GM23338 (cell line): ENCODE measurements around the gene MAP3K5.

Experiments
- CREB1 ChIP-seq: fragments of 250-450 bp; sonication (Bioruptor Pico); IDR thresholded peaks from 2 replicates; pipeline ENCODE4 v1.5.0; 2020; ENCODE audit warnings: low read depth, mild to moderate bottlenecking, moderate library complexity
- CTCF ChIP-seq, 2 experiments: fragments of 200-600 bp in 1 of 2; sonication (generic) in 1 of 2; conservative IDR thresholded peaks; 2 replicates each; pipeline versions ENCODE4 v1.5.1 to v1.6.1; 2016 to 2017; ENCODE audit warnings: antibody characterized with exemption in 2 of 2, low read depth in 2 of 2, mild to moderate bottlenecking in 2 of 2, moderate library complexity in 1 of 2
- ETS1 ChIP-seq: IDR thresholded peaks from 2 replicates; pipeline ENCODE4 v1.6.1; 2016; ENCODE audit warnings: antibody characterized with exemption
- EZH2 ChIP-seq: fragments of 200-600 bp; sonication (generic); IDR thresholded peaks from one replicate; pipeline ENCODE4 v1.8.0; 2017; ENCODE audit warnings: antibody characterized with exemption, mild to moderate bottlenecking, low read depth; ENCODE audit not compliant: unreplicated experiment
- EZH2phosphoT487 ChIP-seq: fragments of 200-600 bp; sonication (generic); IDR thresholded peaks from one replicate; pipeline ENCODE4 v1.8.1; 2018; ENCODE audit warnings: antibody characterized with exemption; ENCODE audit not compliant: unreplicated experiment
- JUNB ChIP-seq: IDR thresholded peaks from one replicate; pipeline ENCODE4 v1.6.1; 2016; ENCODE audit warnings: antibody characterized with exemption; ENCODE audit not compliant: unreplicated experiment
- NANOG ChIP-seq: IDR thresholded peaks from 2 replicates; pipeline ENCODE4 v1.6.1; 2016; ENCODE audit warnings: antibody characterized with exemption, borderline replicate concordance
- POLR2AphosphoS5 ChIP-seq: IDR thresholded peaks from 2 replicates; pipeline ENCODE4 v1.6.1; 2016; ENCODE audit warnings: antibody characterized with exemption, low read depth
- REST ChIP-seq: IDR thresholded peaks from one replicate; pipeline ENCODE4 v1.6.1; 2018; ENCODE audit warnings: antibody characterized with exemption; ENCODE audit not compliant: unreplicated experiment
- STAT1 ChIP-seq: IDR thresholded peaks from one replicate; pipeline ENCODE4 v1.6.1; 2016; ENCODE audit warnings: antibody characterized with exemption; ENCODE audit not compliant: unreplicated experiment
- ZNF114 ChIP-seq: fragments of 250-450 bp; sonication (Bioruptor Pico); IDR thresholded peaks from 2 replicates; pipeline ENCODE4 v1.5.0; 2020; ENCODE audit warnings: mild to moderate bottlenecking, moderate library complexity
- ZNF331 ChIP-seq: fragments of 250-450 bp; sonication (Bioruptor Pico); IDR thresholded peaks from 2 replicates; pipeline ENCODE4 v1.5.0; 2020; ENCODE audit warnings: low read depth, mild to moderate bottlenecking, moderate library complexity
- ZNF462 ChIP-seq: fragments of 250-450 bp; sonication (Bioruptor Pico); IDR thresholded peaks from 2 replicates; pipeline ENCODE4 v1.5.0; 2020; ENCODE audit warnings: mild to moderate bottlenecking, moderate library complexity

- TF ChIP-seq CREB1 (CRISPR knock-in tag) (no peak), CTCF (conservative IDR thresholded peaks at IDR 0.05; ENCODE audit: low read depth in 2 of 2) (no peak), EZH2 (no peak), POLR2AphosphoS5 (no peak), ETS1 (no peak), EZH2phosphoT487 (no peak), ZNF114 (no peak), REST (no peak), NANOG (no peak), ZNF331 (CRISPR knock-in tag) (no peak), JUNB (no peak), STAT1 (no peak), ZNF462 (CRISPR knock-in tag) (no peak)
These were observed 239.0 kb downstream of the MAP3K5 start for GRCh38 chr6:136553166-136553787.
